Sigmoid colon (tissue), 4 donors: ENCODE measurements around the gene REC114.

Experiments used
- CTCF ChIP-seq, 4 experiments: fragments of 450-650 bp in 3 of 4; fragments of 200-600 bp in 1 of 4; IDR thresholded peaks; one replicate each; pipeline ENCODE4 v1.5.1; 2016 to 2019; ENCODE audit warnings: antibody characterized with exemption in 4 of 4, mild to moderate bottlenecking in 3 of 4, moderate library complexity in 2 of 4
- POLR2AphosphoS5 ChIP-seq, 4 donors: sonication (generic); formaldehyde crosslinking; IDR thresholded peaks; one replicate each; pipeline ENCODE4 v1.6.1; 2017; ENCODE audit warnings: antibody characterized with exemption in 4 of 4

GRCh38 chr15:73442421-73442820 is 543 bp upstream of the REC114 start:
- TF ChIP-seq CTCF (IDR thresholded peaks at IDR 0.05): no peak
- TF ChIP-seq POLR2AphosphoS5 (IDR thresholded peaks at IDR 0.05): no peak
